Stimulated activated CD4-positive, alpha-beta T cell treated with anti-CD3 and anti-CD28 coated beads, Interleukin-15, amount 100 ng/mL, for 1 hour (primary cell): Measurements from ENCODE around the gene TTC3.

Experiments used
- DNase-seq, 2 donors: peaks; one replicate each; pipeline ENCODE4 v3.0.0-alpha.2; 2020; ENCODE audit warnings: low read depth in 1 of 2, low spot score in 1 of 2

Gene TTC3

DNA sequence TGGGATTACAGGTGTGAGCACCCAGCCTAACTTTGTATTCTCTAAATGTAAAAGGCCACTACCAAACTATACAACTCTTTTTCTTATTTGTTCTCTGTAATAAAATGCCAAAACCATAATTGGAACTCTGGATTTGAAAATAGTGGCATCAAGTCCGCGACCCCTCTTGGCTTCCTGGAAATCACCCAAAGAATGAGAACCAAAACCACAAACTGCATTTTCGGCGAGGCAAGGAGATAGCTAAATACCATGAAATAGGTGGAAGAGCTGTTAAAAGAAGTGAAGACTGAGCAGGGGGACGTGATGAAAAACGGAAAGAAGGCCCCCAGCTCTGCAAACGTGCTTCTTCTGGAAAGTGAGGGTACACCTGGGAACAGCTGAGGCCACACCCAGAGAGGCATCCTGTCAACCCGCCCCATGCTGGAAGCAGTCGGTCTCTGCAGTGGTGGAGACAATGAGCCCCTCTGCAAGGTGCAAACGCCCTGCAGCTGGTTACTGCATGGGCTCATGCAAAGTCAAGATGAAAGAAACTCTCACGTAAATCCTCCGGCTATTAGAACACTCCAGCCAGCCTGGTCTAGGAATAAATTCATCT is 171.5 kb downstream of the TTC3 start:
- no peak for DNase-seq

DNA sequence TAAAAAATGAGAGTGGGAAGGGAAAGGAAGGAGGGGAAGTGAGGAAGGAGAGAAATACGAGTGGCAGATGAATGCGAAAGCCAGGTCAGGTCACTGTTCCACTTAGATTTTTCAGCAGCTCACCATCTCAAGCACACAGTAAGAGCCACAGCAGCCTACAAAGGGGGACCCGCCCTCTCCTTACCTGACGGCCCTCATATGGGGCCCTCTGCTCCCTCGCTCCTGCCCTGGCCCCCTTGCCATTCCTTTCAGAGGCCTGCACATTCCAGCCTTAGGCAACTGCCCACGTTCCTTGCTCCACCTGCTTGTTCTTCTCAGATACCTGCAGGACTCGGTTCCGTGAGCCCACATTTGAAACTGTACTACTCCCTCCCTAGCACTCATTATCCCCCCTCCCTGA is 172.1 kb downstream of the TTC3 start:
- no peak for DNase-seq

DNA sequence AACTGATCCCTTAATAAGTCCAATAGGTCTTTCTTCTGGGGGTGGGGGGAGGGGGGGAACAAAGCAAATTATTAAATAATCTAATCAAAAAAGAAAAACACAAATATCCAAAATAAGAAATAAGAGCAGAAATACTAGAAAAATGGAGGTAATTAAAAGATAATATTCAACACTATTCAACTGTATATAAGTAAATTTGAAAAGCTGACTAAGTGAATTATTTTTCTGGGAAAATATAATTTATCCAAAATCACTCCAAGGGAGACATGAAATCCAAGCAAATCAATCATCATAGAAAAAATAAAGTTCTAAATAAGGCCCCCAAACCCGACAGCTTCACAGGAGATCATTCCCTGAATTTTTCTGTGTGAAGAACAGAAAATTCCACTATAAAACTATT is 175.2 kb downstream of the TTC3 start:
- no peak for DNase-seq

DNA sequence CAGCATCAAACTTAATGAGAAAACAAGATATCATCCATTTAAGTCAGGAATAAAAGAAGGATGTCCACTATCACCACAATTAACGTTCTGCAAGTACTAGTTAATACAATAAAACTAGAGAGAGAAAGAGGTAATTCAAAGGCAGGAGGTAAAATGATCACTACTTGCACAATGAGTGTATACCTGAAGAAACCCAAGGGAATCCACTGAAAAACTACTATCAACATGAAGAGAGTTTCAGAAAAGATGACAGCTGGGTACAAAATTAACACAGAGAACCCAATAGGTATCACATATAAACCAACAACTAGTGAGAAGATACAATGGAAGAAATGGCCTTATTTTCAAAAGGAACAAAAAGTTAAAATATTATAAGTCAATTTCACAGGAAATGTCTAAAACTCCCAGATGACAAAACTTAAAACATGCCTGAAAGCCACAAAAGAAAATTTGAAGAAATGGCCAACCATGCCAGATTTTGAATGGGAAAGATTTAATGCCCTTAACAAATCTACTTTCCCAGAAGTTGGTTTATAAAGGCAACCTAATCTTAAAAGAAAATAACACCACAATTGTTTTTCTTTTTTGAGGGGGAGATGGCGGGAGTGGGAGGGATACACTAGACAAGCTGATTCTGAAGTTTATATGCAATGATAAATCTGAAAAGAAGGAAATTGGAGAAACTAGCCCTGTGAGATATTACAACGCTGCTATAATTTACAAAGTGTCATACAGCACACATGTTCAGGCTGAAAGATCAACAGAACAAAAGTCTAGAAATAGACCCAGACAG is 176.3 kb downstream of the TTC3 start:
- no peak for DNase-seq

DNA sequence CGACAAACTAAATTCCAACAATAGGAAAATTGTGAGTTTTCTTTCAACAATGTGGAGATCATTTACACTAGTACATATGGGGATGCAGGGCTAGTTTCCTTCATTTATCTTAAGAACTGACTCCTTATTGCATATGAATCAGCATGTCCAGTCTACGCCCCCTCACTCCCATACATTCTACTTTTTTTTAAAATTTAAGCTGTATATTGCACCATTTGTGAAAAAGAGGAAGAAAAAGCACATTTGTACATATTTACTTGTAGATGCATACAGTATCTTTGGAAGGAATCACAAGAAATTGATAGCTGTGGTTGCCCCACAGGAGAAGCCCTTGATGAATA is 178.2 kb downstream of the TTC3 start:
- DNase-seq, result no peak
